Caco-2 (cell line): ENCODE measurements around the gene MFAP3L. TPM values are rescaled to one million over a fixed set of nuclear protein-coding genes. Genes with fewer than 3 reads are reported as not detected.

Experiments
- BruUV-seq: library from RNA; stranded (reverse); fragments of 400-500 nt; replicated peaks from 2 replicates; lab custom pipeline; 2021; lab: Mats Ljungman, UMichigan
- CTCF ChIA-PET: fragments of 300-600 bp; sonication (Branson Sonifier 250); formaldehyde crosslinking; loops from one replicate; lab custom pipeline; 2022; ENCODE audit warnings: antibody characterized with exemption; lab: Charles Lee
- POLR2A ChIA-PET: fragments of 300-600 bp; sonication (Branson Sonifier 250); formaldehyde crosslinking; loops from one replicate; lab custom pipeline; 2022; ENCODE audit warnings: antibody characterized with exemption; lab: Charles Lee
- DNase-seq, 2 experiments: peaks; one replicate each; pipeline versions ENCODE4 v3.0.0 to v3.0.0-alpha.2; 2020 to 2022
- H3K27me3 ChIP-seq: replicated peaks from 2 replicates; pipeline ENCODE4 v1.6.0; 2011; ENCODE audit warnings: low read length; ENCODE audit not compliant: control insufficient read depth, insufficient read depth
- H3K36me3 ChIP-seq: 2 replicates; pipeline ENCODE4 v1.5.1; 2011; ENCODE audit warnings: low read length; ENCODE audit not compliant: control insufficient read depth, insufficient read depth
- H3K4me1 ChIP-seq: fragments of 250-450 bp; sonication (Bioruptor Pico); 2 replicates; pipeline ENCODE4 v1.5.1; 2020; ENCODE audit warnings: mild to moderate bottlenecking
- H3K4me3 ChIP-seq: 2 replicates; pipeline ENCODE4 v1.5.1; 2011; ENCODE audit warnings: low read depth, mild to moderate bottlenecking, control low read depth, low read length
- H3K9me3 ChIP-seq: fragments of 250-450 bp; sonication (Bioruptor Pico); 2 replicates; pipeline ENCODE4 v1.5.1; 2020; ENCODE audit warnings: mild to moderate bottlenecking, moderate library complexity
- H3K27ac Mint-ChIP-seq: one replicate; pipeline ENCODE4 v1.8.0; 2022; ENCODE audit warnings: mixed read lengths; ENCODE audit not compliant: unreplicated experiment
- H3K27me3 Mint-ChIP-seq: one replicate; pipeline ENCODE4 v1.8.0; 2022; ENCODE audit warnings: mixed read lengths; ENCODE audit not compliant: insufficient read depth, unreplicated experiment
- H3K36me3 Mint-ChIP-seq: one replicate; pipeline ENCODE4 v1.8.0; 2022; ENCODE audit warnings: mild to moderate bottlenecking, mixed read lengths; ENCODE audit not compliant: insufficient read depth, unreplicated experiment
- H3K4me1 Mint-ChIP-seq: one replicate; pipeline ENCODE4 v1.8.0; 2022; ENCODE audit warnings: low read depth, mixed read lengths; ENCODE audit not compliant: unreplicated experiment
- H3K4me3 Mint-ChIP-seq: one replicate; pipeline ENCODE4 v1.8.0; 2022; ENCODE audit warnings: mild to moderate bottlenecking, moderate library complexity, mixed read lengths; ENCODE audit not compliant: unreplicated experiment
- H3K9me3 Mint-ChIP-seq: one replicate; pipeline ENCODE4 v1.8.0; 2022; ENCODE audit warnings: mixed read lengths; ENCODE audit not compliant: unreplicated experiment
- CTCF ChIP-seq, 2 experiments: fragments of 200-600 bp in 1 of 2; IDR thresholded peaks; 1 replicate in 1 of 2; 2 replicates in 1 of 2; pipeline versions ENCODE4 v1.5.1 to v1.8.0; 2011 to 2022; ENCODE audit warnings: antibody characterized with exemption in 1 of 2, control low read depth in 1 of 2, inconsistent platforms in 1 of 2, low read depth in 1 of 2, low read length in 1 of 2, mild to moderate bottlenecking in 1 of 2, moderate library complexity in 1 of 2; ENCODE audit not compliant: insufficient read depth in 1 of 2, severe bottlenecking in 1 of 2, unreplicated experiment in 1 of 2
- intact Hi-C: fragments of 100-400 bp; cut with micrococcal nuclease; formaldehyde crosslinking; loops from one replicate; pipeline ENCODE4 v1.10.0; 2022; ENCODE audit not compliant: unreplicated experiment
- total RNA-seq: library from RNA; stranded (reverse); gene quantifications from 2 replicates; pipeline ENCODE4 v1.2.3, GENCODE V29; 2022

Gene MFAP3L
- total RNA-seq, 1 experiment from 2014 or later, result 2.5 TPM

- no peaks in the 10 kb centered on the region for H3K36me3 ChIP-seq
- no peaks in the 10 kb centered on the region for H3K4me1 Mint-ChIP-seq
- H3K36me3 Mint-ChIP-seq, result no peaks in the 10 kb centered on the region
- H3K27ac Mint-ChIP-seq, result no peak overlapping the region
- H3K9me3 Mint-ChIP-seq, result no peaks in the 10 kb centered on the region
- TF ChIP-seq CTCF (IDR thresholded peaks at IDR 0.05; ENCODE audit: insufficient read depth in 1 of 2, low read depth in 1 of 2, low read length in 1 of 2, severe bottlenecking in 1 of 2, unreplicated experiment in 1 of 2), result no peak
- DNase-seq, result no peak
- no TSS peak for BruUV-seq
- ChIA-PET CTCF (no interaction called here), POLR2A (no interaction called here)
- intact Hi-C loops, result no loop called here
- no peaks in the 10 kb centered on the region for H3K27me3 Mint-ChIP-seq
- H3K27me3 ChIP-seq, result no peaks in the 10 kb centered on the region
- H3K4me3 Mint-ChIP-seq, result no peak overlapping the region
- no peaks in the 10 kb centered on the region for H3K4me1 ChIP-seq
- no peak overlapping the region for H3K4me3 ChIP-seq
- no peaks in the 10 kb centered on the region for H3K9me3 ChIP-seq
Measured at GRCh38 chr4:170059421-170059820, 33.2 kb upstream of the MFAP3L start.

GRCh38 chr4:170058826-170059225 lies 32.6 kb upstream of the MFAP3L start:
- TF ChIP-seq CTCF (IDR thresholded peaks at IDR 0.05; ENCODE audit: insufficient read depth in 1 of 2, low read depth in 1 of 2, low read length in 1 of 2, severe bottlenecking in 1 of 2, unreplicated experiment in 1 of 2), result no peak
- no peaks in the 10 kb centered on the region for H3K27me3 Mint-ChIP-seq
- no peaks in the 10 kb centered on the region for H3K36me3 Mint-ChIP-seq
- Histone ChIP-seq H3K9me3 (no peaks in the 10 kb centered on the region), H3K36me3 (no peaks in the 10 kb centered on the region), H3K4me3 (no peak overlapping the region), H3K27me3 (no peaks in the 10 kb centered on the region), H3K4me1 (no peaks in the 10 kb centered on the region)
- H3K27ac Mint-ChIP-seq, result no peak overlapping the region
- H3K4me1 Mint-ChIP-seq, result no peaks in the 10 kb centered on the region
- DNase-seq, result no peak
- ChIA-PET CTCF (no interaction called here), POLR2A (no interaction called here)
- H3K4me3 Mint-ChIP-seq, result no peak overlapping the region
- no peaks in the 10 kb centered on the region for H3K9me3 Mint-ChIP-seq
- intact Hi-C loops, result no loop called here
- no TSS peak for BruUV-seq

GRCh38 chr4:170057866-170058265 lies 31.7 kb upstream of the MFAP3L start:
- no peaks in the 10 kb centered on the region for H3K27me3 Mint-ChIP-seq
- no peak overlapping the region for H3K4me3 ChIP-seq
- intact Hi-C loops, result no loop called here
- no peaks in the 10 kb centered on the region for H3K4me1 ChIP-seq
- BruUV-seq, result no TSS peak
- no peak for TF ChIP-seq CTCF (IDR thresholded peaks at IDR 0.05; ENCODE audit: insufficient read depth in 1 of 2, low read depth in 1 of 2, low read length in 1 of 2, severe bottlenecking in 1 of 2, unreplicated experiment in 1 of 2)
- H3K4me1 Mint-ChIP-seq, result no peaks in the 10 kb centered on the region
- H3K27ac Mint-ChIP-seq, result no peak overlapping the region
- CTCF ChIA-PET, result no interaction called here
- no peaks in the 10 kb centered on the region for H3K27me3 ChIP-seq
- POLR2A ChIA-PET, result no interaction called here
- H3K36me3 ChIP-seq, result no peaks in the 10 kb centered on the region
- no peak overlapping the region for H3K4me3 Mint-ChIP-seq
- H3K9me3 ChIP-seq, result no peaks in the 10 kb centered on the region
- no peak for DNase-seq
- H3K36me3 Mint-ChIP-seq, result no peaks in the 10 kb centered on the region
- no peaks in the 10 kb centered on the region for H3K9me3 Mint-ChIP-seq
